Stimulated activated CD4-positive, alpha-beta T cell treated with anti-CD3 and anti-CD28 coated beads, Interleukin-15, amount 100 ng/mL, for 48 hours (primary cell): ENCODE measurements around the gene ZNF565.
"Not testable (repeated sequence)": the region's sequence is repeated elsewhere in the genome, so short reads cannot be mapped to it uniquely, and the experiment has no call there.

ENCODE experiments used
- DNase-seq, 2 donors: peaks; one replicate each; pipeline ENCODE4 v3.0.0-alpha.2; 2020; ENCODE audit warnings: low read depth in 2 of 2

ZNF565 gene

DNA sequence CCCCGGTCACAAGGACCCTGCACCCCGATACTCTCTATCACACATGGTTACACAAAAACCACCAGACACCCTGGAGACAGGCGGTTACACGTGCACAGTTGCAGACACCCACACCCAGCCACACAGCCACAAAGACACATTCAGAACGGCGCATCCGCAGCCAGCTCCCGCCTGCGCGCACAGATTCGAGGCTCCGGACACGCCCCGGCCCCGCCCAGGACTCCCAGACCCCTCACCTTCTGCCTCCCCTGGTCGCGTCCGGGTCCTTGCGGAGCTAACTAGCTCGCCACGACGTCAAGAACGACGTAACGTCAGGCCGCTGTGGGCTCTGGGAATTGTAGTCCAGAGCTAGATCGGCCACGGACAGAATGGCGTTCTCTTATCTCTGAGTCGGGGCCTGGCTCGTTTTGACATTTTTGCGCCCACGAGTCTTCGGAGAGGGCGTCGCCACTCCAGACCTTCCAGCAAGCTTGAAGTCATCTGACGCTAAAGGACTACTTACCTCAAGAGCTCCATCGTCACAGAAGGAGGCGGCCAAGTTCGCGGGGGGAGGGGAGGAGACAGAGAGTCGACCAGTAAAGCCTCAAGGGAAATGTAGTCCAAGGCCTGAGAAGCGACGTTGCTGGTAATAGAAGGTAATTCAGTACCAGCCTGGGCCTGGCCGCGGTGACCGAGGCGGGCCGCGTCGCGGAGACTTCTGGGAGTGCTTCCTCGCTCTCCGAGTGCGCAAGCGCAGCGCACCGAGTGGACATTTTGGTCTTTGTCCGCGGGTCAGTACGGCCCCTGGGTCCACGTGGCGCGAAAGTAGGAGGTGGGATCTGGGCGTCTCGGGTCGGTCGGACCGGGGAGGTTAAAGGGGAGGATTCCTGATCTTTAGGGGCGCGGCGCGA is at the start of gene ZNF565, which contains the start of gene ZNF146:
TSS of gene ZNF565 (minus strand) at position 280 of the 890 bp plus-strand sequence. CDS start 12,680 bp downstream, outside the sequence.
TSS of gene ZNF146 (plus strand) at position 721 of the 890 bp plus-strand sequence. CDS start 21,335 bp downstream, outside the sequence.
- peak; percentile 96 to 98 for DNase-seq

DNA sequence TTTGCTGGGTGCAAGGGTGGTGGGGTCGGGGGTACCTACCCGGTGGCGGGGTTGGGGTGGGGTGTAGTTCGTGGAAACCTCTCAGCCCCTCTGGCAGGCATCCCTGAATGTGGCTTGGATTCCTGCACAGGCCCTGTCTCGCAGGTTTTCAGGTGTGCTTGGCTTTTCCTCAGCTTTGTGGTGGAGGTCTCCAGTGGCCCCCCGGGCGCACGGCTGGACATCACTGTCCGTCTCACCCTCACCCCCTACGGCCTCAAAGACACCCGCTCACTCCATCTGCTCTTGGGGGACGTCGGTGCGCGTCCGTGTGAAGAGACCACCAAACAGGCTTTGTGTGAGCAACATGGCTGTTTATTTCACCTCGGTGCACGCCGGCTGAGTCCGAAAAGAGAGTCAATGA is 44.7 kb upstream of the ZNF565 start:
- DNase-seq, result no peak

DNA sequence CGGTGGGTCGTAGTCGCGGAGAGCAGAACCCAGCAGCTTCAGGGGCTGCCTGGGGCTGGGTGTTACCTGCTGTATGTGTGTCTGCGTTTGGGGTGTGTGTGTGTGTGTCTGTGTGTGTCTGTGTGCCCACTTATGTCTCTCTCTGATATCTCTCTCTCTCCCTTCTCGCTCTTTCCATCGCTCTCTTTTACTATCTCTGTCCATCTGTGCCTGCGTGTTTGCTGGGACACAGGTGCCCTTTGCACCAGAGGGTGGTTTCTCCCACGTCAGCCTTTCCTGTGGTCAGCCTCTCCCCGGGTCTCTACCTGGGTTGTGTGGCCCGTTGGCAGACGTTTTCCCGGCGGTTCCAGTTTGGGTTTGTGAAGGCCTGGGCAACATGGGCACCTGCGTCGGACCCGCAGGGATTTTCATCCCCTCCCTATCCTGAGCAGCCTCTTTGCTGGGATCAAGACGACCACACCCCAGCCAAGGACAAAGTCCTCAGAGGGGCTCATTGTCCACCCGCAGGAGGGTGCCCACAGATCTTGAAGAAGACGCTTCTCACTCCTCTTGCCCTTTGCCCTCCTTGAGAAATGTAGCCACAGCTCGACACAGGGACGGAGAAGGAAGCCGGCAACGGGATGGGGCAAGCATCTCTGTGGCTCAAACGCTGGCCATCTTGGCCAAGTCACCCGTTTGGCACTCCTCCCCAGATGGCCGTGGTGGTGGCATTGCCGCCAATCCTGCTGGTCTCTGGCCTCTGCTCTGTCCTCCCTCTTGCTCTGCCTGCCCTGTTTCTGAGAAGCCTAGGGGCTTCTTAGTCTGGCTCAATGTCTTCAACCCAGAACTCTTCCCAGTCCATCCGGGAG is 43.8 kb upstream of the ZNF565 start:
- DNase-seq, result no peak

- DNase-seq, result no peak
Observed at GRCh38 chr19:36257520-36257876, 43.0 kb upstream of the ZNF565 start.

DNA sequence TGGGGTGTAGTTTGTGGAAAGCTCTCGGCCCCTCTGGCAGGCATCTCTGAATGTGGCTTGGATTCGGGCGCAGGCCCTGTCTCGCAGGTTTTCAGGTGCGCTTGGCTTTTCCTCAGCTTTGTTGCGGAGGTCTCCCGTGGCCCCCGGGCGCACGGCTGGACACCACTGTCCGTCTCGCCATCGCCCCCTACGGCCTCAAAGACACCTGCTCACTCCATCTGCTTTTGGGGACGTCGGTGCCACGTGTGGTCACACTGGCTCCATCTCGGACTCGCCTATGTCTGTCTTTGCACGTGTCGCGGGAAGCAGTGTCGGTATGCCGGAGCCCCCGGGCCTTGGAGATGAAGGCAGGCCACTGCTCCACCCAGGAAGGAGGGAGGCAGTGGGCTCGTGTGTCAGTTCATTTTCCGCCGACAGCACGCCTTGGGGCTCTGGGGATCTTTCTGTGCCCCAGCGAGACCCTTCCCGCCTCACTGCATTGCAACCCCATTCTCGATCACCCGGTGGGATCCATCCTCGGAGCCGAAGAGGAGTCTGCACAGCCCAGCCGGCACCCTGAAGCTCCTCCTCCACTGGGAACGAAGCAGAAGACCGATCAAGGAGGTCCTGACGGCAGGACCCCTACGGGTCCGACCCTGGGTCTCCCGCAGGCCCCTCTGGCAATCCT is 42.5 kb upstream of the ZNF565 start:
- DNase-seq, result no peak

GRCh38 chr19:36256064-36256463 is 41.6 kb upstream of the ZNF565 start:
- DNase-seq, result no peak

GRCh38 chr19:36255316-36255715 is 40.9 kb upstream of the ZNF565 start:
- no peak for DNase-seq

DNA sequence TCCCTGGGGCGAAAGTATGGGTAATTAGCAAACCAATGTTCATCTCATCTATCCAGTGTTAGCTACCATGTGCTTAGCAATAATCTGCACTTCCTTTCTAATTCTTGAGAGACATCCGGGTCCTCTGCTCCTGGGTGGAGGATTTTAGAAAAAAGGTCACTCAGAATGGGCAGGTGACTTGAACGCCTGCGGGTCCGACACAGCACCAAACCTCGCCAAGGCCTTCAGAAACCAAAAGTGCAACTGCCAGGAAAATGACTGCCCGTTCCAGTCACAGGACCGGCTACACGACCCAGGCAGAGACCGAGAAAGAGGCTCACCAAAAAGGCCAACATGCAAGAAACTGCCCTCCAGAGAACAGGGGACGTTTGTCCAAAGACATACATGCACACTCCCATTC is 40.4 kb upstream of the ZNF565 start:
- no peak for DNase-seq

GRCh38 chr19:36252047-36252446 is 37.6 kb upstream of the ZNF565 start:
- no peak for DNase-seq

- DNase-seq, result no peak
Observed at GRCh38 chr19:36246006-36246481, 31.6 kb upstream of the ZNF565 start.

- no peak for DNase-seq
Observed at GRCh38 chr19:36245210-36246005, 30.9 kb upstream of the ZNF565 start.

DNA sequence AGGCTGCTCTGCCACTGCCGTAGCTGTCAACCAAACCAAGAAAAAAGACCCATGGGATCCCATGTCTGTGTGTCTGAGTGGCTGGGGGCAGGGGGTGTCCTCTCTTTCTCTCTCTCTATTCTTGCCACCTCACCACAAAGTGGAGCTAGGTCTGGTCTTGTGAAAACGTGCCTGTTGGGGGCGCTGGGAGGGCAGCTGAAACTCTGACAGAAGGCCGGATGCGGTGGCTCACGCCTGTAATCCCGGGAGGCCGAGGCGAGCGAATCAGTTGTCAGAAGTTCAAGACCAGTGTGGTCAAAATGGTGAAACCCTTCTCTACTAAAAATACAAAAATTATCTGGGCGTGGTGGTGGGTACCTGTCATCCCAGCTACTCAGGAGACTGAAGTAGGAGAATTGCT is 29.6 kb upstream of the ZNF565 start:
- DNase-seq, result no peak

GRCh38 chr19:36236946-36237310 is 22.5 kb upstream of the ZNF565 start:
- no peak for DNase-seq

- no peak for DNase-seq
Observed at GRCh38 chr19:36236304-36236945, 22.0 kb upstream of the ZNF565 start.

GRCh38 chr19:36233626-36234025 is 19.2 kb upstream of the ZNF565 start:
- not testable (repeated sequence) for DNase-seq

- DNase-seq, result no peak
Observed at GRCh38 chr19:36225219-36225892, 10.9 kb upstream of the ZNF565 start.

- no peak for DNase-seq
Observed at GRCh38 chr19:36222503-36222902, 8.0 kb upstream of the ZNF565 start.

GRCh38 chr19:36221474-36221873 is 7.0 kb upstream of the ZNF565 start:
- DNase-seq, result no peak

- peak in 1 of 2 donors; percentile 13 for DNase-seq
Observed at GRCh38 chr19:36215276-36216123, 1.0 kb upstream of the ZNF565 start.
